ENCODE results near the gene RNF26.

RNF26 gene

GRCh38 chr11:119334174-119334930 is at the start of gene RNF26:
TSS of gene RNF26 (plus strand) at chr11:119334527. CDS start at chr11:119335123, 596 bp downstream.
- peak; percentile 98 for DNase-seq

GRCh38 chr11:119285431-119285830 is 48.9 kb upstream of the RNF26 start:
- DNase-seq, result no peak

- no peak for DNase-seq
These were observed 46.1 kb upstream of the RNF26 start for GRCh38 chr11:119288219-119288618.

GRCh38 chr11:119290894-119291497 is 43.3 kb upstream of the RNF26 start:
- no peak for DNase-seq

- no peak for DNase-seq
These were observed 40.9 kb upstream of the RNF26 start for GRCh38 chr11:119293461-119293860.

GRCh38 chr11:119295178-119295577 is 39.1 kb upstream of the RNF26 start:
- no peak for DNase-seq

- no peak for DNase-seq
These were observed 36.4 kb upstream of the RNF26 start for GRCh38 chr11:119297938-119298337.

- DNase-seq, result no peak
These were observed 35.6 kb upstream of the RNF26 start for GRCh38 chr11:119298726-119299125.

- no peak for DNase-seq
These were observed 34.9 kb upstream of the RNF26 start for GRCh38 chr11:119299416-119299815.

GRCh38 chr11:119300198-119300964 is 33.9 kb upstream of the RNF26 start:
- no peak for DNase-seq

GRCh38 chr11:119303227-119303718 is 31.1 kb upstream of the RNF26 start:
- DNase-seq, result no peak

- no peak for DNase-seq
These were observed 28.6 kb upstream of the RNF26 start for GRCh38 chr11:119305556-119306372.

- DNase-seq, result no peak
These were observed 27.9 kb upstream of the RNF26 start for GRCh38 chr11:119306373-119306890.

GRCh38 chr11:119307219-119307618 is 27.1 kb upstream of the RNF26 start:
- no peak for DNase-seq

- no peak for DNase-seq
These were observed 26.4 kb upstream of the RNF26 start for GRCh38 chr11:119307974-119308373.

GRCh38 chr11:119309411-119309810 is 24.9 kb upstream of the RNF26 start:
- DNase-seq, result no peak

GRCh38 chr11:119309953-119310681 is 24.2 kb upstream of the RNF26 start:
- no peak for DNase-seq

- DNase-seq, result no peak
These were observed 23.7 kb upstream of the RNF26 start for GRCh38 chr11:119310682-119311052.

- DNase-seq, result no peak
These were observed 19.6 kb upstream of the RNF26 start for GRCh38 chr11:119314726-119315125.

GRCh38 chr11:119315131-119316015 is 19.0 kb upstream of the RNF26 start:
- no peak for DNase-seq
